NT2/D1 (cell line): ENCODE results near the gene GMPR2.

Source experiments
- SUZ12 ChIP-seq: IDR thresholded peaks from 2 replicates; pipeline ENCODE4 v1.6.1; 2011; ENCODE audit not compliant: insufficient read length, insufficient read depth; ENCODE audit errors: extremely low read depth
- YY1 ChIP-seq: IDR thresholded peaks from 2 replicates; pipeline ENCODE4 v1.6.1; 2011; ENCODE audit not compliant: insufficient read length, insufficient read depth
- ZNF274 ChIP-seq: IDR thresholded peaks from 2 replicates; pipeline ENCODE4 v1.6.1; 2011; ENCODE audit warnings: mild to moderate bottlenecking, low read depth, low read length

- TF ChIP-seq SUZ12 (no peak), YY1 (no peak), ZNF274 (no peak)
Observed at GRCh38 chr14:24261969-24262327, 29.2 kb downstream of the GMPR2 start.
